Measurements from ENCODE around the gene CYSTM1. TPM values are rescaled to one million over a fixed set of nuclear protein-coding genes. Genes with fewer than 3 reads are reported as not detected.

The CYSTM1 gene
- total and polyA plus RNA-seq, 3 donors from 2014 or later = 33.5 to 115 (median 43.6) TPM

- TF ChIP-seq POLR2A (IDR thresholded peaks at IDR 0.05) (no peak), CTCF (IDR thresholded peaks at IDR 0.05) (no peak)
- no peaks in the 10 kb centered on the region for H3K36me3 ChIP-seq (ENCODE audit: low read depth, missing control alignments)
- no peak overlapping the region for H3K4me3 ChIP-seq
- whole genome bisulfite sequencing, 2 donors = 92 to 93% methylated on average over 6 of the region's 6 CpGs
- no peak overlapping the region for H3K27ac ChIP-seq
- H3K9me3 ChIP-seq = no peaks in the 10 kb centered on the region
- no peaks in the 10 kb centered on the region for H3K27me3 ChIP-seq
- DNase-seq = no peak
- intact Hi-C loops (cut with DNase I; ENCODE audit: low total_unique reads) = no loop called here
- H3K4me1 ChIP-seq = peaks cover 8% of the 10 kb centered on the region
Observed at GRCh38 chr5:140266471-140267200, 91.6 kb downstream of the CYSTM1 start.

- DNase-seq = no peak
- TF ChIP-seq POLR2A (IDR thresholded peaks at IDR 0.05) = no peak
- no peak for TF ChIP-seq CTCF (IDR thresholded peaks at IDR 0.05)
- peaks cover 3% of the 10 kb centered on the region for H3K4me1 ChIP-seq
- no peaks in the 10 kb centered on the region for H3K27me3 ChIP-seq
- no peak overlapping the region for H3K4me3 ChIP-seq
- intact Hi-C loops (cut with DNase I; ENCODE audit: low total_unique reads) = no loop called here
- 74 to 78% methylated on average over 3 of the region's 3 CpGs for WGBS, 2 donors
- no peaks in the 10 kb centered on the region for H3K9me3 ChIP-seq
- H3K27ac ChIP-seq = no peak overlapping the region
- H3K36me3 ChIP-seq (ENCODE audit: low read depth, missing control alignments) = no peaks in the 10 kb centered on the region
Observed at GRCh38 chr5:140267201-140267540, 92.2 kb downstream of the CYSTM1 start.

GRCh38 chr5:140267559-140268018 lies 92.6 kb downstream of the CYSTM1 start:
- Histone ChIP-seq H3K27me3 (no peaks in the 10 kb centered on the region), H3K27ac (no peak overlapping the region), H3K36me3 (ENCODE audit: low read depth, missing control alignments) (no peaks in the 10 kb centered on the region), H3K9me3 (no peaks in the 10 kb centered on the region), H3K4me1 (no peaks in the 10 kb centered on the region), H3K4me3 (no peak overlapping the region)
- intact Hi-C loops (cut with DNase I; ENCODE audit: low total_unique reads) = no loop called here
- no peak for DNase-seq
- 51% methylated on average over 9 of the region's 9 CpGs for WGBS, 2 donors
- TF ChIP-seq CTCF (IDR thresholded peaks at IDR 0.05) (no peak), POLR2A (IDR thresholded peaks at IDR 0.05) (no peak)

- H3K4me3 ChIP-seq = no peak overlapping the region
- H3K27ac ChIP-seq = no peak overlapping the region
- TF ChIP-seq CTCF (IDR thresholded peaks at IDR 0.05) = no peak
- no peaks in the 10 kb centered on the region for H3K27me3 ChIP-seq
- H3K9me3 ChIP-seq = no peaks in the 10 kb centered on the region
- intact Hi-C loops (cut with DNase I; ENCODE audit: low total_unique reads) = no loop called here
- H3K36me3 ChIP-seq (ENCODE audit: low read depth, missing control alignments) = no peaks in the 10 kb centered on the region
- DNase-seq = no peak
- H3K4me1 ChIP-seq = no peaks in the 10 kb centered on the region
Observed at GRCh38 chr5:140270008-140270407, 95.0 kb downstream of the CYSTM1 start.

GRCh38 chr5:140273401-140273877 lies 98.5 kb downstream of the CYSTM1 start:
- TF ChIP-seq POLR2A (IDR thresholded peaks at IDR 0.05) (no peak), CTCF (IDR thresholded peaks at IDR 0.05) (no peak)
- H3K27ac ChIP-seq = no peak overlapping the region

More at GRCh38 chr5:140273401-140273877, 98.5 kb downstream of the CYSTM1 start:
- intact Hi-C loops (cut with DNase I; ENCODE audit: low total_unique reads) = no loop called here
- no peak overlapping the region for H3K4me3 ChIP-seq
- no peak for DNase-seq
- no peaks in the 10 kb centered on the region for H3K4me1 ChIP-seq
- H3K27me3 ChIP-seq = no peaks in the 10 kb centered on the region
- H3K9me3 ChIP-seq = no peaks in the 10 kb centered on the region
- no peaks in the 10 kb centered on the region for H3K36me3 ChIP-seq (ENCODE audit: low read depth, missing control alignments)
- WGBS, 2 donors = 75 to 80% methylated on average over 6 of the region's 6 CpGs
